Heart right ventricle (tissue), 16 donors: ENCODE data around the gene PTPRN2. TPM values are rescaled to one million over a fixed set of nuclear protein-coding genes. Genes with fewer than 3 reads are reported as not detected.

Experiments
- ATAC-seq, 8 donors: fragments of 200-7000 bp; cut with Tn5 transposase; one replicate each; pipeline ENCODE4 v1.9.1; 2020; ENCODE audit warnings: mild to moderate bottlenecking in 8 of 8, moderate library complexity in 8 of 8, moderate number of reproducible peaks in 1 of 8
- DNase-seq, 2 donors: peaks; one replicate each; pipeline ENCODE4 v3.0.0-alpha.2; 2020
- H3K27ac ChIP-seq, 10 donors: fragments of 200-600 bp; sonication (generic) in 2 of 10; one replicate each; pipeline versions ENCODE4 v1.5.0 to v1.8.0; 2020 to 2022; ENCODE audit warnings: mild to moderate bottlenecking in 3 of 10
- H3K27me3 ChIP-seq, 7 donors: fragments of 200-600 bp; one replicate each; pipeline ENCODE4 v1.8.0; 2021 to 2022; ENCODE audit warnings: mild to moderate bottlenecking in 2 of 7
- H3K36me3 ChIP-seq, 9 donors: fragments of 200-600 bp; sonication (generic) in 1 of 9; one replicate each; pipeline versions ENCODE4 v1.5.0 to v1.8.0; 2020 to 2022; ENCODE audit warnings: mild to moderate bottlenecking in 2 of 9
- H3K4me1 ChIP-seq, 9 donors: fragments of 200-600 bp; sonication (generic) in 1 of 9; one replicate each; pipeline versions ENCODE4 v1.5.0 to v1.8.0; 2020 to 2022; ENCODE audit warnings: mild to moderate bottlenecking in 4 of 9
- H3K4me3 ChIP-seq, 10 donors: fragments of 200-600 bp; sonication (generic) in 2 of 10; one replicate each; pipeline versions ENCODE4 v1.5.0 to v1.8.0; 2020 to 2022; ENCODE audit warnings: mild to moderate bottlenecking in 7 of 10, moderate library complexity in 2 of 10
- H3K9me3 ChIP-seq, 11 donors: fragments of 200-600 bp in 10 of 11; sonication (generic) in 2 of 11; one replicate each; pipeline versions ENCODE4 v1.5.0 to v1.8.0; 2013 to 2022; ENCODE audit warnings: mild to moderate bottlenecking in 2 of 11, control low read depth in 1 of 11, moderate library complexity in 1 of 11
- WGBS, 2 donors: extraction: QIAGEN DNeasy Blood & Tissue Kit; methylation state at CpG; one replicate each; pipeline ENCODE4 v1.1.7; 2013; ENCODE audit warnings: inconsistent platforms in 1 of 2; 5-methylcytosine and 5-hydroxymethylcytosine counted together
- intact Hi-C, 10 donors: fragments of 100-400 bp; cut with DNase I; formaldehyde crosslinking; loops; one replicate each; pipeline versions ENCODE4 v1.11.1 to v1.14.2; 2022
- polyA plus RNA-seq, 2 donors: library from polyadenylated mRNA; stranded (reverse); fragments of 200-250 nt; gene quantifications; one replicate each; pipeline ENCODE4 v1.2.3, GENCODE V29; 2013
- total RNA-seq, 10 donors: library from RNA; stranded (reverse); fragmentation: NEBNext Ultra II Directional in 3 of 10; extraction: Animal tissue kit (Norgen Biotek cat#: 25700) in 3 of 10; gene quantifications; one replicate each; pipeline versions ENCODE4 v1.2.1 to v1.2.4, GENCODE V29; 2021 to 2023
- TF ChIP-seq, protein P1 (sequence below), 9 donors: fragments of 200-600 bp; sonication (generic) in 2 of 9; IDR thresholded peaks; one replicate each; pipeline versions ENCODE4 v1.5.0 to v1.8.0; 2021 to 2022; ENCODE audit warnings: antibody characterized with exemption in 9 of 9, mild to moderate bottlenecking in 5 of 9, moderate library complexity in 1 of 9
- donor health status: Arrhythmogenic right ventricular cardiomyopathy.
- donor health status: ischemic (EF 13 %, LVEDD 7.1; RV severe dilation, severe dysfunction).
- donor health status: healthy with polysubstance abuse.
- donor health status: DM: no; HTN: yes; CAD: no.
- donor health status: DM: no; HTN: no; CAD: no.
- donor health status: ischemic (EF 25% LVEDD 6.9; RV normal size, moderate dysfunction).
- donor health status: ischemic (EF 25% LVEDD 5.7; RV mildly dilated, moderate dysfunction).
- donor health status: healthy.
- donor health status: DM: yes; HTN: yes; CAD: no.
- donor health status: Ischemic cardiomyopathy.
- donor health status: ischemic (EF 35%, LVEDD 5.7; RV mildly dilated, moderate dysfunction).
- donor health status: nonischemic (EF 11% LVEDD 7.7; RV severe dilation, severe dysfunction).
- donor health status: DM: yes; HTN: yes; CAD: no.
- donor health status: PGD.
- donor health status: ischemic (EF 29% LVEDD 5.4; RV normal size, mild dysfunction).
- donor health status: nonischemic (EF 23%, LVEDD 6.1; RV moderate dilation, normal function).

The PTPRN2 gene
- total and polyA plus RNA-seq, 12 donors, result 0.82 to 1.8 (median 1.3) TPM

DNA sequence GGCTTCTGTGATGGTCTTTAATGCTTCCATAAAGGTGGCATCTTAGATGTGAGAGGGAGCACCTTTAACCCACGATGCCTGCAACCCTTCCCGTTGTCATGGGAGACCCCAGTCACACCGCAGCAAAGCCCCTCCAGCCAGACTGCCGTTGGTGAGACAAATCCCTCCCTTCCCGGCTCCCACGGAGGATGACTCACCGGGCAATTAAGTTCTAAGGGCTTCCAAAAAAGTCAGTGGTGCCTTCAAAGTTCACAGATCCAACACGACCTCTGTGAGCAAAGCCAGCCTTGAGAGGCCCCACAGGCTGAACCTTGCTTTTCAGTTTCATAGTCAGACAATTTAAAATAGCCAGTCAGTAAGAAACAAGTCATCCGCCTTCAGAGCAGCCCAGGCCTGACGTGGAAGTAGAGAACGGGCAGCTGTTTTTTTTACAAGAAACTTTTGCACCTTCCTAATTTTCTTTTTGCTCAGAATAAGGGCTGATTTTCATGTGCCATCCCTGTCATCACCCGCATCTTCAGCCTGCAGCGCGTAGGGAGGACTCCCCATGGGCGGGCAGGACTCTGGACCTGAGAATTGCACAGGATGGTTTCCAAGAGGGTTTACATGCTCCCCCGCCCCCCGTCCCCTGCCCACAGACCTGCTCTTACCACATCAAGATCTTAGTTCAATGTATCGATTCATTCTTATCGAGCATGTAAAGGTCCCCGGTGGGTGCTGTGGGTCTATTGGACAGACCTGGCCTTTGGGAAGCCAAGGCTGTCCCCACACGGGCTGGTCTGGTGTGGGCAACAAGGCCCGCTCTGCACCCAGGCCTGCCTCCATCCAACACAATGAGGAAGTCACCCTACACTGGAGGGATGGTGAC, 916.9 kb downstream of the PTPRN2 start:
- 62% methylated on average over 22 of the region's 22 CpGs for WGBS, 2 donors
- H3K4me1 ChIP-seq, result no peaks in the 10 kb centered on the region
- H3K27me3 ChIP-seq, result peaks cover 0 to 71% (median 31%) of the 10 kb centered on the region in 7 donors
- TF ChIP-seq, protein P1, sequence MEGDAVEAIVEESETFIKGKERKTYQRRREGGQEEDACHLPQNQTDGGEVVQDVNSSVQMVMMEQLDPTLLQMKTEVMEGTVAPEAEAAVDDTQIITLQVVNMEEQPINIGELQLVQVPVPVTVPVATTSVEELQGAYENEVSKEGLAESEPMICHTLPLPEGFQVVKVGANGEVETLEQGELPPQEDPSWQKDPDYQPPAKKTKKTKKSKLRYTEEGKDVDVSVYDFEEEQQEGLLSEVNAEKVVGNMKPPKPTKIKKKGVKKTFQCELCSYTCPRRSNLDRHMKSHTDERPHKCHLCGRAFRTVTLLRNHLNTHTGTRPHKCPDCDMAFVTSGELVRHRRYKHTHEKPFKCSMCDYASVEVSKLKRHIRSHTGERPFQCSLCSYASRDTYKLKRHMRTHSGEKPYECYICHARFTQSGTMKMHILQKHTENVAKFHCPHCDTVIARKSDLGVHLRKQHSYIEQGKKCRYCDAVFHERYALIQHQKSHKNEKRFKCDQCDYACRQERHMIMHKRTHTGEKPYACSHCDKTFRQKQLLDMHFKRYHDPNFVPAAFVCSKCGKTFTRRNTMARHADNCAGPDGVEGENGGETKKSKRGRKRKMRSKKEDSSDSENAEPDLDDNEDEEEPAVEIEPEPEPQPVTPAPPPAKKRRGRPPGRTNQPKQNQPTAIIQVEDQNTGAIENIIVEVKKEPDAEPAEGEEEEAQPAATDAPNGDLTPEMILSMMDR (IDR thresholded peaks at IDR 0.05), result no peak
- no peaks in the 10 kb centered on the region for H3K36me3 ChIP-seq
- H3K9me3 ChIP-seq, result no peaks in the 10 kb centered on the region
- no peak overlapping the region for H3K4me3 ChIP-seq
- DNase-seq (no peak), ATAC-seq (no peak)
- no peak overlapping the region for H3K27ac ChIP-seq
- intact Hi-C loops, result no loop called here

DNA sequence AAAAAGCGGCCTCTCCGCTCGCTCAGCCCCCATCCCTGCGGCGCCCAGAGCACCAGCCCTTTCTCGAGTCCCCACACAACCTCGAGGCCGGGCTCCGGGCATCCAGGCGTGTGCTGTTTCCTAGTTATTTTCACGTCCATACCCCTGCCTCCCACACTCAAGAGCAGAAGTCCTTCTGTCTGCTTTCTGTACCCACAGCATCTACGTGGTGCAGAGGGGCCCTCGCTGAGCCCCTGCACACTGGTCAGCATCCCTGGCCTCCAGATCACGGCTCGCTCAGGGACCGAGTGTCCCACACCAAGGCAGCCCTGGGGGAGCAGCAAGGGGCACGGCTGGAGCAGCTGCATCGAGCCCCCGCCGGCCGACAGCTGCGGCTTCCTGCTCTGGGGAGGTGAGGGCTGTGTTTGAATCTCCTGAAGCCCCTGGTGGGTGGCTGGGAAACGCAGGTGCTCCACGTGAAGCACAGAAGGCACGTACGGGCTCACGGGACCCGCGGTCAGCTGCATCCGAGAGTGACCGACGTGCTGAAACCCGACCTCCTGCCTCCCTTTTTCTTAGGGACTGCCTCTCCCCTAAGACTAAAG, 917.8 kb downstream of the PTPRN2 start:
- intact Hi-C loops, result no loop called here
- DNase-seq, result no peak
- TF ChIP-seq, protein P1 (IDR thresholded peaks at IDR 0.05), result no peak
- peaks cover 0 to 64% (median 30%) of the 10 kb centered on the region in 7 donors for H3K27me3 ChIP-seq
- H3K27ac ChIP-seq, result no peak overlapping the region
- H3K9me3 ChIP-seq, result no peaks in the 10 kb centered on the region
- 45 to 49% methylated on average over 33 of the region's 33 CpGs for WGBS, 2 donors
- no peak for ATAC-seq
- no peaks in the 10 kb centered on the region for H3K4me1 ChIP-seq
- no peaks in the 10 kb centered on the region for H3K36me3 ChIP-seq
- no peak overlapping the region for H3K4me3 ChIP-seq

DNA sequence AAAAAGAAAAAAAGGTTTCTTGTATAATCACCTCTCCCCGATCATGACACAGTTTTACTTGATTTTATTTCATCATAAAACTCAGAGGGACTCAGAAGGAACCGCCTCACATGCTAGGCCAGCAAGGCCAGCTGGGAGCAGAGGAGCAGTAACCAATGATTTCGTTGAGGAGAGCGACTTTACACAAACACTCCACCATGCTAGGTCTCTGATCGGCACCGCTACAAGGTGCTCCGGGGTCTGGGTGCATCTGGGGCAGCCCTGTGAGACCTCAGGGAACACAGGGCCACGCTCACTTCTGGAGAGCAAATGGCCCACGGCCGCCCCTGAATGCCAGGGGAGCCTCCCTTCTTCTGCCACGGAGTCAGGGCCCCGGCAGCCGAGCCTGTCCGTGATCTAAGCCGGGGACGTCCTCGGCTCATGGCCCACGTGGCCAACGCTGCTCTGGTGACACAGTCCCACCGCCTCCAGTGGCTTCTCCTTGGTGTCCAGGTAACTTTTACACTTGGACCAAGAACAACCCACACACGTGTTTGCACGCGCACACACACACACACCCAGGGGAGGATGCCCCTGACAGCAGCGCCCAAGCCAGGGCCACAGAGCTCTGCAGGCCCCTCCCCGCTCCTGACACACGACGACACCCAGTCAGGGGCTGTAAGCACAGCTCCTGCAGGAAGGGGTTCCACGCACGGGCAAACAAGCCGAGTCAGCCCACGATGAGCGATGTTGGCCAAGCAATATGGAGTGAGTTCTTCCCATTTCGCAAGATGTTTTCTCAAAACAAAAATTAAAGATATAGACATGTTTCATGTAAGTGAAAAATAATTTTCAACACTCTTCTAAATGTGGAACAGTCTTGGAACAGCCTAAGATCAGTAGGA, 918.5 kb downstream of the PTPRN2 start:
- no peak overlapping the region for H3K27ac ChIP-seq
- TF ChIP-seq, protein P1 (IDR thresholded peaks at IDR 0.05), result no peak
- WGBS, 2 donors, result 79 to 85% methylated on average over 33 of the region's 33 CpGs
- H3K36me3 ChIP-seq, result no peaks in the 10 kb centered on the region
- H3K4me3 ChIP-seq, result no peak overlapping the region
- H3K4me1 ChIP-seq, result no peaks in the 10 kb centered on the region
- H3K9me3 ChIP-seq, result no peaks in the 10 kb centered on the region
- DNase-seq (no peak), ATAC-seq (peak in 1 of 8 donors; percentile 34)
- intact Hi-C loops, result no loop called here
- peaks cover 0 to 59% (median 29%) of the 10 kb centered on the region in 7 donors for H3K27me3 ChIP-seq
